NT2/D1 (cell line): ENCODE results near the gene ATRIP.

Experiments used
- SUZ12 ChIP-seq: IDR thresholded peaks from 2 replicates; pipeline ENCODE4 v1.6.1; 2011; ENCODE audit not compliant: insufficient read length, insufficient read depth; ENCODE audit errors: extremely low read depth
- ZNF274 ChIP-seq: IDR thresholded peaks from 2 replicates; pipeline ENCODE4 v1.6.1; 2011; ENCODE audit warnings: mild to moderate bottlenecking, low read depth, low read length

GRCh38 chr3:48426944-48427629 is 19.4 kb upstream of the ATRIP start:
- TF ChIP-seq ZNF274, result no peak
- TF ChIP-seq SUZ12, result no peak
